Measurements from ENCODE around the gene AREL1.

Gene AREL1

DNA sequence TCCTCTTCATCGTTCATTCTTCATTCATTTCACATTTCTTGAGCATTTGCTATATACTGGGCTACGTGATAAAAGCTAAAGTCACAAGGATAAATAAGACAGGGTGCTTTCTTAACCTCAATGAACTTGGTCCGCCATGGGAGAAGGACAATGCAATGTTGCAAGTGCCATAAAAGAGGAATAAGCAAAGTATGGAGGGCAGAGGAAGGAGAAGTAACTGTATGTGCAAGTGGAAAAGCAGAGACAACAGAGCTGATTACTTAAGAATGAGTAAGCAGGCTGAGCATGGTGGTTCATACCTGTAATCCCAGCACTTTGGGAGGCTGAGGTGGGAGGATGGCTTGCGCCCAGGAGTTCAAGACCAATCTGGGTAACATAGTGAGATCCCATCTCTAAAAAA is 14.4 kb downstream of the AREL1 start:
- no peak for DNase-seq (ENCODE audit: low read depth in 2 of 2)

DNA sequence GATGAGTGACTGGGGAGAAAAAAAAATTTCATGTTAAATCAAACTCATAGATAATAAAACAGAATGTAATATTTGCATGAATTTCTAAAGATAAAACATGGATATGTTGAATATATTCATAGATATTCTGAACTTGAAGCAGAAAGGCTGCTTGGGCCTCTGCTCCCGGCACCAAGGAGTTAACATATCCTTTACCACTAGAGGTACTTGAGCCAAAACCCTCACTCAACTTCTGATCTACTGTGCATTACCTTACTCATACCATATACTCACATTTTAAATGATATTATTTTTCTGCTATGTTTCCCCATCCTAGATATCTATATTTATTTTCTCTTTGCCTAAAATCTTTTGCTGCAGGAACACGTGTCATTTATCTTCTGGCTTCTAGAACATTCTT is 14.9 kb downstream of the AREL1 start:
- DNase-seq (ENCODE audit: low read depth in 2 of 2): no peak

GRCh38 chr14:74697543-74697942 is 15.3 kb downstream of the AREL1 start:
- no peak for DNase-seq (ENCODE audit: low read depth in 2 of 2)

GRCh38 chr14:74697011-74697410 is 15.9 kb downstream of the AREL1 start:
- no peak for DNase-seq (ENCODE audit: low read depth in 2 of 2)

DNA sequence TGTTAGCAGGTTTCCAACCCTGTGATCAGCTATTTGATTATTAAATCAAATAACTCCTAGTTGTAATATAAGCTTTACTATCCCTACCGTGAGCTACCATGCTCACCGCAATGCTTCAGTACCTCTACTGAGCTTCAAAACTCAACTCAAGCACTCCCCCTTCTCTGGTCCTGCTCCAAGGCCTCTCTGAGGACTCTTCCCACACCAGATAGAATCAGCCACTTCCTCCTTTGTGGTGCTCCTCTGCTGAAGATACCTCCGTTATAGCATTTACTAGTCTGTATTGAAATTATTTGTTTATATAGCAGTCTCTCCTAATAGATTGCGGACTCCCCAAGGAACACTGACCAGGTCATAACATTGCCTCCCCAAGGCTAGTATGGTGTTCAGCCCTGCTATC is 17.5 kb downstream of the AREL1 start:
- DNase-seq (ENCODE audit: low read depth in 2 of 2): no peak

DNA sequence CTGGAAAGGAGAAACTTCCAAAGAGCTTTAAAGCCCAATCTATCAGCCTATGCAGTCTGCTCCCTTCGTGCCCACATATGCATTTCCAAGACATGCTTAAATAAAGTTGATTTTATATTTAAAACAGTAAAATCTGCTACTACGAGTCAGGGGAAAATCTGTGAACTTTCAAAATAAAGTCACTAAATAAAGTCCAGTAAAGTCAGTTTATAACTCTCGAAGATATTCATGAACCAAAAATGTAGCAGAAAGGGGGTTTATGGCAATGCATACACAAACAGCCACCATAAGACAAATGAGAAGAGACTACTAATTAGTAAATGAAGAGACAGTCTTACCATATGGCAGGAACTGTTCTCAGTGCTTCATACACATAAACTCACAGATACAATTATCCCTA is 19.7 kb downstream of the AREL1 start:
- DNase-seq (ENCODE audit: low read depth in 2 of 2): no peak

- no peak for DNase-seq (ENCODE audit: low read depth in 2 of 2)
Observed at GRCh38 chr14:74691456-74691855, 21.4 kb downstream of the AREL1 start.

DNA sequence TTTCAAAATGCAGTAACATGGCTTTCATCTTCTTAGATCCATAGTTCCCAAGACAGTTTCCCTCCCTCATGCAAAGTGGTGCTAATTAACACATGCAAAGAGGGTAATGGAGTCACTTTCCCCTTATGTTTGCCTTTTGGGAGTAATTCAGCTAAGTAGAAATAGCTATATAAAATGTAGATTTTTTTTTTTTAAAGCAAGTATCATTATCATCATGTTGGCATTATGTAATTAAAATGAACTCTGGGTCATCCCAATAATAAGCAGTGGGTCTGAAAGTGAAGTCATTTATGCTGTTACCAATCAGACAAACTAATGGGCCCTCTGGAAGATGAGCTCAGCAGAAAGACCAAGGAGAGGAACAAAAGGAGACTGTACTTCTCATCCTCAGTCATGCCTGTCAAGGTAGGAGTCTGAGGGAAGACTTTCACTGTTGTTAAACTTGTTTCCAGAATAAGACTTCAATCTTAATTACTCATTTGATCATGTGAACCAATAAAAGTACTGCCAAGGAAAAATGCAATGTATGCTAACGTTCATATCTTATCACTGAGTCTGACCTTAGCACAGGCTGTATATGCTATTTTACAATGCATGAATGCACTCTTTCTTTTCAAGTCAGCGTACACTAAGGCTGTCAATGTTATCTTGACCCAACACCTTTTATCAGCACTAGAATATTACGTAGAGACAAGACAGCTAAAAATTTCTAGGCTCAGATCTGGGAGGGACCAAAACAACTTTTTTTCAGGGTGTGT is 26.8 kb downstream of the AREL1 start:
- DNase-seq (ENCODE audit: low read depth in 2 of 2): no peak

- DNase-seq (ENCODE audit: low read depth in 2 of 2): no peak
Observed at GRCh38 chr14:74685056-74685455, 27.8 kb downstream of the AREL1 start.

DNA sequence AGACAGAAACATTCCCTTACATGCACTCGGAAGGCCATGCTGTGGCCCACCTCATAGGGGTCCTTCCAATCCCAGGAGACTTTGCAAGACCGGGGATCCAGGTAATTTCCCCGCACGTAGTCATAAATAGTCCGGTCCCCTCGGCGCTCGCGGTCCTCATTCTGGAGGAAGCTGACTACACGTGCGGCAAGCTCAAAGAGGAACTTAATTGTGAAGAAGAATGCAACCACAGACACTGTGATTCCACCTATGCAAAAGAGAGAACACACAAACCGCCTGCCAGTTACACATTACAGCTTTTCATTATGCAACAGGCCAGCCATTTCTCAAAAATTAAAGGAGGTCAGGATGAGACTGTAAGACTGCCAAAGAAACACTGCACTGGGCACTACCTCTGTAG is 28.4 kb downstream of the AREL1 start:
- no peak for DNase-seq (ENCODE audit: low read depth in 2 of 2)

GRCh38 chr14:74683406-74683805 is 29.5 kb downstream of the AREL1 start:
- DNase-seq (ENCODE audit: low read depth in 2 of 2): no peak

DNA sequence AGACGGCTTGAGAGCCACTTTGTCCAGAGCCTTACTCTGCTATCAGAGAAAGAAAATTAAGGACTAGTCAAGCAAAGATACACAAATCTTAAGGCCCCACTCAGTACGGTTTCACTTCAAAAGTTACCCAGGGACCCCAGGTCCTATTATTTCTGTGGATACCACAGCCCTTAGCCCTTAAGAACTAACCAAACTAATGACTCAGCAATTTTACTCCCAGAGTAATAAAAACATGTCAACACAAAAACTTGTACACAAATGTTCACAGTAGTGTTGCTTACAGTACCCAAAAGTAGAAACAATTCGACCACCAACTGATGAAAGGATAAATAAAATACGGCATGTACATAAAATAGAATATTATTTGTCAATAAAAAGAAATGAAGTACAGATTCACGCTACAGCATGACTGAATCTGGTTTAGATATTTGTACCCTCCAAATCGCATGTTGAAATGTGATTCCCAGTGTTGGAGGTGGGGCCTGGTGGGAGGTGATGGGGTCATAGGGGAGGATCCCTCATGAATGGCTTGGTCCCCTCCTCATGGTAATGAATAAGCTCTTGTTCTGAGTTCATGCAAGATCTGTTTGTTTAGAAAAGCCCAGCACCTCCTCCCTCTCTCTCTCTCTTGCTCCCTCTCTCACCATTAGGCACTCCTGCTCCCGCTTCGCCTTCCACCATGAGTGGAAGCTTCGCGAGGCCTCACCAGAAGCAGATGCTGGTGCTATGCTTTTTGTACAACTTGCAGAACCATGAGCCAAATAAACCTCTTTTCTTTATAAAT is 30.5 kb downstream of the AREL1 start:
- no peak for DNase-seq (ENCODE audit: low read depth in 2 of 2)

GRCh38 chr14:74675219-74675618 is 37.7 kb downstream of the AREL1 start:
- no peak for DNase-seq (ENCODE audit: low read depth in 2 of 2)

- DNase-seq (ENCODE audit: low read depth in 2 of 2): no peak
Observed at GRCh38 chr14:74673768-74674167, 39.1 kb downstream of the AREL1 start.

- DNase-seq (ENCODE audit: low read depth in 2 of 2): no peak
Observed at GRCh38 chr14:74671789-74672188, 41.1 kb downstream of the AREL1 start.

GRCh38 chr14:74670726-74671411 is 42.0 kb downstream of the AREL1 start:
- no peak for DNase-seq (ENCODE audit: low read depth in 2 of 2)

- no peak for DNase-seq (ENCODE audit: low read depth in 2 of 2)
Observed at GRCh38 chr14:74669846-74670245, 43.0 kb downstream of the AREL1 start.

- DNase-seq (ENCODE audit: low read depth in 2 of 2): no peak
Observed at GRCh38 chr14:74669256-74669655, 43.6 kb downstream of the AREL1 start.

DNA sequence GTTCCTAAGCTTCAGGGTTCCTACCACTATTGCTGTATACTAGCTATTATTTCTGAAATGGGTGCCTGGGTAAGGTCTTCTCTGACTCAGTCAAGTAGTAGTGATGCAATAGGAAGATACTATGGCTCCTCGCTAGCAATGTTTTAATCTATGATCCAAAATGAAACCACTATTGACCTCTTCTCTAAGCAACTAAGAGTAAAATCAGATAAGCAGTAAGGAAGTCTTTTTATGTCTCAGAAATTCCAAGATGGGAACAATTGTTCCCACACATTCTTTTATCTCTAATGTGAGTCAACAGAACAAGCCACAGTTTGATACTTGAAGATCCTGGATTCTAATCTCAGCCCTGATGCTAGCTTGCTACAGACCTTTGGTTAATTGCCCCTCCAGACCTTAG is 45.1 kb downstream of the AREL1 start:
- DNase-seq (ENCODE audit: low read depth in 2 of 2): no peak

DNA sequence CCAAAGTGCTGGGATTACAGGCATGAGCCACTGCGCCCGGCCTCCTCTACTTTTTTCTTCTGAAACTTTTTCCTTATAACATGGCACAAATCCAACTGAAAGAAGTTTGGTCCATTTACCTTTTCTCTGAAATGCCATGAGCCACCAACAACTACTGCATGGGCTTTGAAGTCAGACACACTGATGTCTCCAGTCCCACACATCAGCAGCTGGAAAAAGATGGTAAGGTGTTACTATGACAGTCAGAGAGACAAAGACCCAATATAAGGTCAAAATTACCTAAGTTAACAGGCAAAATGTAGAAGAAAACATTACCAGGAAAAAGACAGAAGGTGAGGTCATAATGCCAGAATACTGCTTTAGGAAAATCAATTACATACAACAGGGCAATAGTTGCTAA is 48.2 kb downstream of the AREL1 start:
- DNase-seq (ENCODE audit: low read depth in 2 of 2): no peak

- DNase-seq (ENCODE audit: low read depth in 2 of 2): no peak
Observed at GRCh38 chr14:74663884-74664283, 49.0 kb downstream of the AREL1 start.

GRCh38 chr14:74661726-74662450 is 51.0 kb downstream of the AREL1 start:
- no peak for DNase-seq (ENCODE audit: low read depth in 2 of 2)
